ENCODE measurements around the gene RPRD1A.

The RPRD1A gene

GRCh38 chr18:35998967-35999366 is 68.4 kb downstream of the RPRD1A start:
- Histone ChIP-seq H3K27me3 (ENCODE audit: insufficient read depth, poor library complexity, severe bottlenecking) (no peaks in the 10 kb centered on the region), H3K4me3 (replicated peaks; ENCODE audit: insufficient read depth, low read length) (no peak overlapping the region), H3K27ac (replicated peaks) (no peak overlapping the region)
- no peak for TF ChIP-seq GABPA (IDR thresholded peaks at IDR 0.05; ENCODE audit: low read depth)
- TF ChIP-seq, protein P1, sequence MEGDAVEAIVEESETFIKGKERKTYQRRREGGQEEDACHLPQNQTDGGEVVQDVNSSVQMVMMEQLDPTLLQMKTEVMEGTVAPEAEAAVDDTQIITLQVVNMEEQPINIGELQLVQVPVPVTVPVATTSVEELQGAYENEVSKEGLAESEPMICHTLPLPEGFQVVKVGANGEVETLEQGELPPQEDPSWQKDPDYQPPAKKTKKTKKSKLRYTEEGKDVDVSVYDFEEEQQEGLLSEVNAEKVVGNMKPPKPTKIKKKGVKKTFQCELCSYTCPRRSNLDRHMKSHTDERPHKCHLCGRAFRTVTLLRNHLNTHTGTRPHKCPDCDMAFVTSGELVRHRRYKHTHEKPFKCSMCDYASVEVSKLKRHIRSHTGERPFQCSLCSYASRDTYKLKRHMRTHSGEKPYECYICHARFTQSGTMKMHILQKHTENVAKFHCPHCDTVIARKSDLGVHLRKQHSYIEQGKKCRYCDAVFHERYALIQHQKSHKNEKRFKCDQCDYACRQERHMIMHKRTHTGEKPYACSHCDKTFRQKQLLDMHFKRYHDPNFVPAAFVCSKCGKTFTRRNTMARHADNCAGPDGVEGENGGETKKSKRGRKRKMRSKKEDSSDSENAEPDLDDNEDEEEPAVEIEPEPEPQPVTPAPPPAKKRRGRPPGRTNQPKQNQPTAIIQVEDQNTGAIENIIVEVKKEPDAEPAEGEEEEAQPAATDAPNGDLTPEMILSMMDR (IDR thresholded peaks at IDR 0.05; ENCODE audit: insufficient read depth, low read length): peak; percentile 6
- no peak for DNase-seq (ENCODE audit: low read depth in 1 of 2, low spot score in 1 of 2)

DNA sequence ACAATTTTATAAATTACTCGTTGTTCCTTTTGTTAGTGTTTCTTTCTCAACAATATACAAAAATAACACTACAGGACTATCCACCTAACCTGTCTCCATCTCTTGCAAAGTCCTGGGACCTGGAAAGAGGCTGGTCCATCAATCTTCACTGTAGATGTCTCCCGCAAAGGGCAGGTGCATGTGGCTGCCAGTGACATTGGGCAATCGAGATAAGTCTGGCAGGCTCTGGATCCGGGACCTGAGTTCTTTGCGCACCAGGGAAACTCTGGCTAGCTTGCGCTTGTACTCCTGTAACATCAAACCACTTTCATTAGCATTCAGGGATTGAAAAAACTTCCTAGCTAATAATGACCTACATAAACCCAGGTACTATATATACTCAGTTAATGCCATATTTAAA is 74.3 kb downstream of the RPRD1A start:
- Histone ChIP-seq H3K4me3 (replicated peaks; ENCODE audit: insufficient read depth, low read length) (no peak overlapping the region), H3K27me3 (ENCODE audit: insufficient read depth, poor library complexity, severe bottlenecking) (no peaks in the 10 kb centered on the region), H3K27ac (replicated peaks) (no peak overlapping the region)
- TF ChIP-seq POLR2AphosphoS5 (IDR thresholded peaks at IDR 0.05; ENCODE audit: low read depth) (no peak), SPI1 (IDR thresholded peaks at IDR 0.05; ENCODE audit: borderline replicate concordance, low read depth) (no peak), REST (IDR thresholded peaks at IDR 0.05; ENCODE audit: insufficient replicate concordance, low read depth) (no peak), GABPA (IDR thresholded peaks at IDR 0.05; ENCODE audit: low read depth) (no peak)
- TF ChIP-seq, protein P1 (IDR thresholded peaks at IDR 0.05; ENCODE audit: insufficient read depth, low read length): no peak
- no peak for DNase-seq (ENCODE audit: low read depth in 1 of 2, low spot score in 1 of 2)

GRCh38 chr18:35991696-35992095 is 75.7 kb downstream of the RPRD1A start:
- H3K27me3 ChIP-seq (ENCODE audit: insufficient read depth, poor library complexity, severe bottlenecking): no peaks in the 10 kb centered on the region
- no peak overlapping the region for H3K4me3 ChIP-seq (replicated peaks; ENCODE audit: insufficient read depth, low read length)
- DNase-seq (ENCODE audit: low read depth in 1 of 2, low spot score in 1 of 2): no peak
- TF ChIP-seq, protein P1 (IDR thresholded peaks at IDR 0.05; ENCODE audit: insufficient read depth, low read length): no peak
- no peak for TF ChIP-seq GABPA (IDR thresholded peaks at IDR 0.05; ENCODE audit: low read depth)
- no peak for TF ChIP-seq POLR2AphosphoS5 (IDR thresholded peaks at IDR 0.05; ENCODE audit: low read depth)
- no peak for TF ChIP-seq SPI1 (IDR thresholded peaks at IDR 0.05; ENCODE audit: borderline replicate concordance, low read depth)
- TF ChIP-seq REST (IDR thresholded peaks at IDR 0.05; ENCODE audit: insufficient replicate concordance, low read depth): no peak
- no peak overlapping the region for H3K27ac ChIP-seq (replicated peaks)

DNA sequence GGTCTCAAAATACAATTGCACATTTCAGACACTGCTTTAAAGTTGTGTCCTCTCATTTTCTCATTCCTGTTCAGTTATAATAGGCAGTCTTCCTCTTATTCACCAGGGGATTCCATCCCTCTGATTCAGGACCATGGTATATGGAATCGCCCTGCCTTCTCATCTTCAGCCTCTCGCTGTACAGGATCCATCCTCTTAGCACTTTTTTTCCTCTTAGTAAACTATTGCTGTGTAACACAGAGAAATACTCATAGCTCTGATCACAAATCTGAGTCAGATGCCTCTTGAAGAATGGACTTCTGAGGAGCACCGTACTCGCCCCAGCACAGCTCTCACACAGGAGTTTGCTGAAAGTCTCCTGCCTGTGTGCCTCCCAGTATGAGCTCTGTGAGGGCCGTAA is 83.5 kb downstream of the RPRD1A start:
- DNase-seq (ENCODE audit: low read depth in 1 of 2, low spot score in 1 of 2): no peak
- Histone ChIP-seq H3K27me3 (ENCODE audit: insufficient read depth, poor library complexity, severe bottlenecking) (no peaks in the 10 kb centered on the region), H3K4me3 (replicated peaks; ENCODE audit: insufficient read depth, low read length) (no peak overlapping the region), H3K27ac (replicated peaks) (no peak overlapping the region)
- TF ChIP-seq GABPA (IDR thresholded peaks at IDR 0.05; ENCODE audit: low read depth) (no peak), POLR2AphosphoS5 (IDR thresholded peaks at IDR 0.05; ENCODE audit: low read depth) (no peak), REST (IDR thresholded peaks at IDR 0.05; ENCODE audit: insufficient replicate concordance, low read depth) (no peak), SPI1 (IDR thresholded peaks at IDR 0.05; ENCODE audit: borderline replicate concordance, low read depth) (no peak)
- TF ChIP-seq, protein P1 (IDR thresholded peaks at IDR 0.05; ENCODE audit: insufficient read depth, low read length): no peak

Measured in HL-60 (cell line).